ENCODE data around the gene SLC1A7.
A peak's percentile ranks its signal among the peaks of the same experiment; 100 is the strongest.

SLC1A7 gene

DNA sequence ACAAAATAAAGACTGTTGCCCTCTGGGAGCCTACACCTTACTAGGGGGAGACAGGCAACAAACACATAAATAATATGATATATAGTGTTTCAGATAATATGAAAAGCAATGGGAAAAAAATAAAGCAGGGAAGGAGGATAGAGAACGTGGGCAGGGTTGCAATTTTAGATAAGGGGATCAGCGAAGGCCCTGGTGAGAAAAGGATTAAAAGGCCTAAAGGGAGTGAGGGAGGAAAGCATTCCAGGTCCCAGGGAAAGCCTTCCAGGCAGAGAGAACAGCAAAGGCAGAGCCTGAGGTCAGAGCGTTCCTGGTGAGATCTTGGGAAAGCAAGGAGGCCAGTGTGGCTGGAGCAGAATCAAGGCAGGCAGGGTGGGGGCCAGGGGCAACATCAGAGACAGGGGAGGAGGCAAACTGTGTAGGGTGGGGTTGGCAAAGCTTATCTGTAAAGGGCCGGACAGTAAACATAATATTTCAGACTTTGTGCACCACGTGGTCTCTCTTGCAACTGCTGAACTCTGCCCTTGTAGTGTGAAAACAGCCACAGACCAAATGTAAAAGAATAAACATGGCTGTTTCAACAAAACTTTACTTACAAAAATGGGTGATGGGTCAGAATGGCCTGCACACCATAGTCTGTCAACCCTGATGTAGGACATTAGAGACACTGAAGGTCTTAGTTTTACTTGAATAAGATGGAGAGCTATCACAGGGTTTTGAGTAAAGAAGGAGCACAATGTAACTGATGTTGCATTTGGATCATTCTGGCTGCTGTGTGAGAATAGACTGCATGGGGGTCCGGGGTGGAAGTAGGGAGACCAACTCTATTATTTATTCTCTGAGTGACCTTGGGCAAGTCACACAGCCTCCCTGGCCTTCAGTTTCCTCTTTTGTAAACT is 40.9 kb upstream of the SLC1A7 start:
- TF ChIP-seq SP1 (IDR thresholded peaks at IDR 0.05) (no peak), FOXA1 (IDR thresholded peaks at IDR 0.05) (no peak), FOXM1 (IDR thresholded peaks at IDR 0.05; ENCODE audit: borderline replicate concordance) (no peak), TARDBP (IDR thresholded peaks at IDR 0.05) (no peak), LEF1 (IDR thresholded peaks at IDR 0.05; ENCODE audit: borderline replicate concordance) (no peak), ARNT (IDR thresholded peaks at IDR 0.05) (no peak)
- DNase-seq (ENCODE audit: extremely low spot score) = no peak
- CTCF ChIA-PET = interaction anchor here (0.6 to 2.0 kb wide), 4 partner anchors 10 to 1112 kb away, joined by 3 to 10 read pairs (median 6); no protein-coding TSS in a partner anchor
- POLR2A ChIA-PET = no interaction called here

GRCh38 chr1:53182716-53183094 is 40.3 kb upstream of the SLC1A7 start:
- CTCF ChIA-PET = interaction anchor here (0.6 to 2.0 kb wide), 6 partner anchors 9 to 1111 kb away, joined by 3 to 10 read pairs (median 4); no protein-coding TSS in a partner anchor
- POLR2A ChIA-PET = no interaction called here
- TF ChIP-seq ARNT (IDR thresholded peaks at IDR 0.05) (no peak), LEF1 (IDR thresholded peaks at IDR 0.05; ENCODE audit: borderline replicate concordance) (no peak), FOXK2 (IDR thresholded peaks at IDR 0.05) (no peak), FOXA1 (IDR thresholded peaks at IDR 0.05) (no peak), SUZ12 (IDR thresholded peaks at IDR 0.05) (no peak), HDGF (IDR thresholded peaks at IDR 0.05; ENCODE audit: borderline replicate concordance) (no peak)
- DNase-seq (ENCODE audit: extremely low spot score) = no peak

DNA sequence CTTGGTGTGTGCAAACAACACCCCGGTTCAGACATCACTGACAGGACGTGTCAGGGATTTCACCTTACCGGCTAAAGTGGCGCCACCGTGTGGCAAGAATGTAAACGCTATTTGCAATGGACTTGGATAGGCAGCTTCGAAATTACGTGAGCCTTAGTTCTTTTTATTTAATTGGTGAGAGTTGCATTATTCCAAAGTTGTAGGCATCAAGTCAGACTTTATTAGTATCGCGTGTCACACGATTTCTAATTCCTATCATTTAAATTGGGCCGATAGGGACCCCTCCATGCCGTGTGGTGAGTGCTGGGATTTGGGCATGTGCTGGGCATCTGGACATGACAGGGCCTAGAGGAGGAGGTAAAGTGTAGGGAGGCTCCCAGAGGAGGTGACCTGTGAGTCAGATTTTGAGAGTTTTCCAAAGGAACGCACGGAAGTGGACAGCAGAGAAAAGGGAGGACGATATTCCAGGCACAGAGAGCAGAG is 39.7 kb upstream of the SLC1A7 start:
- POLR2A ChIA-PET = interaction anchor here (1.5 kb wide), 1 partner anchor 14 kb away, joined by 5 read pairs; the partner anchor contains the start of gene CPT2
- CTCF ChIA-PET = interaction anchor here (0.6 to 2.0 kb wide), 8 partner anchors 9 to 1111 kb away, joined by 3 to 10 read pairs (median 4); no protein-coding TSS in a partner anchor
- peak; percentile 76 for DNase-seq (ENCODE audit: extremely low spot score)
- peak; percentile 52; the same call in 1 of the 2 replicates for TF ChIP-seq PKNOX1 (IDR thresholded peaks at IDR 0.05)
- no peak for TF ChIP-seq FOXK2 (IDR thresholded peaks at IDR 0.05)

- DNase-seq (ENCODE audit: extremely low spot score) = no peak
- TF ChIP-seq ZNF384 (IDR thresholded peaks at IDR 0.05) (no peak), NFRKB (IDR thresholded peaks at IDR 0.05) (no peak), ELF4 (IDR thresholded peaks at IDR 0.05) (no peak)
- ChIA-PET CTCF (interaction anchor here (1.6 to 2.0 kb wide), 4 partner anchors 9 to 16 kb away, joined by 4 to 8 read pairs (median 6); no protein-coding TSS in a partner anchor), POLR2A (interaction anchor here (0.9 to 1.5 kb wide), 2 partner anchors 15 to 166 kb away, joined by 4 to 5 read pairs; partner anchors contain the start of gene CPT2)
Observed at GRCh38 chr1:53180951-53181350, 38.5 kb upstream of the SLC1A7 start.

GRCh38 chr1:53180226-53180625 is 37.8 kb upstream of the SLC1A7 start:
- ChIA-PET CTCF (interaction anchor here (1.6 to 1.7 kb wide), 2 partner anchors 9 to 16 kb away, joined by 4 to 5 read pairs; no protein-coding TSS in a partner anchor), POLR2A (no interaction called here)
- no peak for DNase-seq (ENCODE audit: extremely low spot score)
- TF ChIP-seq PKNOX1 (IDR thresholded peaks at IDR 0.05) (no peak), SUZ12 (IDR thresholded peaks at IDR 0.05) (no peak), FOXK2 (IDR thresholded peaks at IDR 0.05) (no peak), BHLHE40 (IDR thresholded peaks at IDR 0.05; ENCODE audit: borderline replicate concordance) (no peak), ELF4 (IDR thresholded peaks at IDR 0.05) (no peak), CTBP1 (IDR thresholded peaks at IDR 0.05; ENCODE audit: borderline replicate concordance) (no peak), FOXA1 (IDR thresholded peaks at IDR 0.05) (no peak), L3MBTL2 (conservative IDR thresholded peaks at IDR 0.05) (no peak)

GRCh38 chr1:53176452-53177208 is 34.2 kb upstream of the SLC1A7 start:
- ChIA-PET CTCF (no interaction called here), POLR2A (no interaction called here)
- TF ChIP-seq PKNOX1 (IDR thresholded peaks at IDR 0.05) (no peak), NFRKB (IDR thresholded peaks at IDR 0.05) (no peak), FOXK2 (IDR thresholded peaks at IDR 0.05) (no peak), ELF4 (IDR thresholded peaks at IDR 0.05) (no peak), FOXA1 (IDR thresholded peaks at IDR 0.05) (no peak), ARNT (IDR thresholded peaks at IDR 0.05) (no peak), SP1 (IDR thresholded peaks at IDR 0.05) (no peak), FOXM1 (IDR thresholded peaks at IDR 0.05; ENCODE audit: borderline replicate concordance) (no peak), L3MBTL2 (conservative IDR thresholded peaks at IDR 0.05) (no peak), HDGF (IDR thresholded peaks at IDR 0.05; ENCODE audit: borderline replicate concordance) (no peak), CTBP1 (IDR thresholded peaks at IDR 0.05; ENCODE audit: borderline replicate concordance) (no peak), TARDBP (IDR thresholded peaks at IDR 0.05) (no peak), SUZ12 (IDR thresholded peaks at IDR 0.05) (no peak), BHLHE40 (IDR thresholded peaks at IDR 0.05; ENCODE audit: borderline replicate concordance) (no peak), LEF1 (IDR thresholded peaks at IDR 0.05; ENCODE audit: borderline replicate concordance) (no peak), ZNF384 (IDR thresholded peaks at IDR 0.05) (no peak)
- no peak for DNase-seq (ENCODE audit: extremely low spot score)

Measured in HEK293T (cell line).